Activated CD8-positive, alpha-beta T cell treated with anti-CD3 and anti-CD28 coated beads for 36 hours (primary cell): Measurements from ENCODE around the gene LYL1. TPM values are rescaled to one million over a fixed set of nuclear protein-coding genes. Genes with fewer than 3 reads are reported as not detected.

ENCODE experiments used
- ATAC-seq: fragments of 200-7000 bp; cut with Tn5 transposase; one replicate; pipeline ENCODE4 v1.10.0; 2021; ENCODE audit warnings: mild to moderate bottlenecking, moderate library complexity
- CTCF ChIA-PET: fragments of 350-600 bp; sonication (Branson Sonifier 250); formaldehyde crosslinking; loops from one replicate; lab custom pipeline; 2021; ENCODE audit warnings: antibody characterized with exemption; lab: Charles Lee
- POLR2A ChIA-PET: fragments of 350-600 bp; sonication (Branson Sonifier 250); formaldehyde crosslinking; loops from one replicate; lab custom pipeline; 2021; ENCODE audit warnings: antibody characterized with exemption; lab: Charles Lee
- DNase-seq: peaks from one replicate; pipeline ENCODE4 v3.0.0-alpha.2; 2020
- H3K27ac Mint-ChIP-seq: one replicate; pipeline ENCODE4 v1.8.0; 2021; ENCODE audit warnings: mild to moderate bottlenecking, mixed read lengths
- H3K27me3 Mint-ChIP-seq: one replicate; pipeline ENCODE4 v1.8.0; 2021; ENCODE audit warnings: mixed read lengths
- H3K36me3 Mint-ChIP-seq: one replicate; pipeline ENCODE4 v1.8.0; 2021; ENCODE audit warnings: low read depth, mixed read lengths
- H3K4me1 Mint-ChIP-seq: one replicate; pipeline ENCODE4 v1.8.0; 2021; ENCODE audit warnings: low read depth, mixed read lengths
- H3K4me3 Mint-ChIP-seq: one replicate; pipeline ENCODE4 v1.8.0; 2021; ENCODE audit warnings: mild to moderate bottlenecking, moderate library complexity, mixed read lengths
- H3K9me3 Mint-ChIP-seq: one replicate; pipeline ENCODE4 v1.8.0; 2021; ENCODE audit warnings: mixed read lengths
- intact Hi-C: fragments of 100-400 bp; cut with micrococcal nuclease; formaldehyde crosslinking; loops from one replicate; pipeline ENCODE4 v1.10.0; 2022
- total RNA-seq, 2 experiments: library from RNA; stranded (reverse); gene quantifications; one replicate each; pipeline ENCODE4 v1.2.3, GENCODE V29; 2021
- TF ChIP-seq, protein P1 (sequence below): fragments of 200-600 bp; IDR thresholded peaks from one replicate; pipeline ENCODE4 v1.8.0; 2022; ENCODE audit warnings: antibody characterized with exemption, mild to moderate bottlenecking

Gene LYL1
- total RNA-seq, 2 experiments from 2014 or later, result 3.9 to 4.8 TPM

DNA sequence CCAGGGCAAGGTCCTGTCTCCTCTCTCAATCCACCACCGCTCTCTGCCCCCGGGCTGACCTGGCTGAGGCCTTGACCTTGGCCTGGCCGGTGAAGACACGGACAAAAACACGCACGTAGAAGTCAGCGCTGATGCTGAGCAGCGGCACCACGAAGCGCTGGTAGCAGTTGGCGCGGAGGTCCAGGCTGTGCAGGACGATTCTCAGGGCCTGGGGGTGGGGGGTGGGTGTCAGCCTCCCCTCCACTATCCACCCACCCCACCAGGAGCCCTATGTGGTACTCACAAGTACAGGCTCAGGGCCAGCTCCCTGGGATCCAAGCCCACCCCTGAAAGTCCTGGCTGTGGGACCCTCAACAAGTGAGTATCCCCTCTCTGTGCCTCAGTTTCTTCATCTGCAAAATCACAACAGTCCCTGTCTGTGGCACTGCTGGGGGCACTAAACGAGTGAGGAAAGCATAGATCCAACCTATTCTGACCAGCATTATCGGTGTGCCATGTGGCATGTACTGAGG, 7.5 kb upstream of the LYL1 start:
- no peak for DNase-seq
- Mint-ChIP-seq H3K9me3 (no peaks in the 10 kb centered on the region), H3K4me1 (peaks cover 12% of the 10 kb centered on the region), H3K36me3 (peaks cover 22% of the 10 kb centered on the region), H3K4me3 (no peak overlapping the region), H3K27me3 (no peaks in the 10 kb centered on the region), H3K27ac (no peak overlapping the region)
- TF ChIP-seq, protein P1, sequence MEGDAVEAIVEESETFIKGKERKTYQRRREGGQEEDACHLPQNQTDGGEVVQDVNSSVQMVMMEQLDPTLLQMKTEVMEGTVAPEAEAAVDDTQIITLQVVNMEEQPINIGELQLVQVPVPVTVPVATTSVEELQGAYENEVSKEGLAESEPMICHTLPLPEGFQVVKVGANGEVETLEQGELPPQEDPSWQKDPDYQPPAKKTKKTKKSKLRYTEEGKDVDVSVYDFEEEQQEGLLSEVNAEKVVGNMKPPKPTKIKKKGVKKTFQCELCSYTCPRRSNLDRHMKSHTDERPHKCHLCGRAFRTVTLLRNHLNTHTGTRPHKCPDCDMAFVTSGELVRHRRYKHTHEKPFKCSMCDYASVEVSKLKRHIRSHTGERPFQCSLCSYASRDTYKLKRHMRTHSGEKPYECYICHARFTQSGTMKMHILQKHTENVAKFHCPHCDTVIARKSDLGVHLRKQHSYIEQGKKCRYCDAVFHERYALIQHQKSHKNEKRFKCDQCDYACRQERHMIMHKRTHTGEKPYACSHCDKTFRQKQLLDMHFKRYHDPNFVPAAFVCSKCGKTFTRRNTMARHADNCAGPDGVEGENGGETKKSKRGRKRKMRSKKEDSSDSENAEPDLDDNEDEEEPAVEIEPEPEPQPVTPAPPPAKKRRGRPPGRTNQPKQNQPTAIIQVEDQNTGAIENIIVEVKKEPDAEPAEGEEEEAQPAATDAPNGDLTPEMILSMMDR, result no peak
- intact Hi-C loops, result no loop called here
- POLR2A ChIA-PET, result interaction anchor here (1.7 kb wide), 1 partner anchor 42 kb away, joined by 4 read pairs; no protein-coding TSS in a partner anchor
- CTCF ChIA-PET, result no interaction called here
- ATAC-seq, result no peak

DNA sequence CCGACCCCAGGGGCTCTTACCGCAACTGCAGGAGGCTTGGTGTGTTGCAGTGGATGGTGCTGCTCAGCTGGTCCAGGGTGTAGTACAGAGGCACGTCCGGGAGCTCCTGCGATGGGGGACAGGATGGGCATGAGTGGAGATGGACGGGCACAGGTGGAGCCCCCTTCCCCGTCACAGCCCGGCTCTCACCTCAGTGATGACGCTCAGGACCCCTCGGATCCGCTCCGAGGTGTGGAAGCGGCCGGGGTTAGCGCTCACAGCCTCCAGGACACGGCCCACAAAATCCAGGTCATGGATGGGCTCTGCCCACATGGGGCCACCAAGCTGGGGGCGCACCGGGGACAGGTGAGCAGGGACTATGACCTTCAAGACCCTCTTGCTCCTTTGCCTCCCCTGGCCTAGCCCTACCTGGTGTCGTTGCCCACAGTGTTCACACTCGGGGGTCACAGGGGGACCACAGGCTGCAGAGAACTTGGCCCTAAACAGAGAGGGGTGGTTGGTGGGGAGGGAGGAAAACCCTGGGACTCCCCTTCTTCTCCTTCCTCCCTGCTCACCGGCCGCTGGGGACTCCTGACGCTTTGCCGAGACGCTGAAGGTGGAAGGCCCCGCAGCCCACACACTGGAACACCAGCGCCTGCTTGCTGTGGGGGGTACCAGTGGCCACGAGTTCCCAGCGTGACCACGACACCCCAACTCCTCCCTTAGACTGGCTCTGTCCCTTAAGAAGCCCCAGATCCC, 6.9 kb upstream of the LYL1 start:
- H3K27ac Mint-ChIP-seq, result no peak overlapping the region
- TF ChIP-seq, protein P1, result no peak
- H3K4me1 Mint-ChIP-seq, result peaks cover 9% of the 10 kb centered on the region
- intact Hi-C loops, result no loop called here
- ATAC-seq (no peak), DNase-seq (no peak)
- POLR2A ChIA-PET, result interaction anchor here (1.7 kb wide), 1 partner anchor 43 kb away, joined by 4 read pairs; no protein-coding TSS in a partner anchor
- no peaks in the 10 kb centered on the region for H3K9me3 Mint-ChIP-seq
- H3K36me3 Mint-ChIP-seq, result peaks cover 22% of the 10 kb centered on the region
- CTCF ChIA-PET, result interaction anchor here (2.0 kb wide), 1 partner anchor 144 kb away, joined by 6 read pairs; no protein-coding TSS in a partner anchor
- no peak overlapping the region for H3K4me3 Mint-ChIP-seq
- H3K27me3 Mint-ChIP-seq, result no peaks in the 10 kb centered on the region

DNA sequence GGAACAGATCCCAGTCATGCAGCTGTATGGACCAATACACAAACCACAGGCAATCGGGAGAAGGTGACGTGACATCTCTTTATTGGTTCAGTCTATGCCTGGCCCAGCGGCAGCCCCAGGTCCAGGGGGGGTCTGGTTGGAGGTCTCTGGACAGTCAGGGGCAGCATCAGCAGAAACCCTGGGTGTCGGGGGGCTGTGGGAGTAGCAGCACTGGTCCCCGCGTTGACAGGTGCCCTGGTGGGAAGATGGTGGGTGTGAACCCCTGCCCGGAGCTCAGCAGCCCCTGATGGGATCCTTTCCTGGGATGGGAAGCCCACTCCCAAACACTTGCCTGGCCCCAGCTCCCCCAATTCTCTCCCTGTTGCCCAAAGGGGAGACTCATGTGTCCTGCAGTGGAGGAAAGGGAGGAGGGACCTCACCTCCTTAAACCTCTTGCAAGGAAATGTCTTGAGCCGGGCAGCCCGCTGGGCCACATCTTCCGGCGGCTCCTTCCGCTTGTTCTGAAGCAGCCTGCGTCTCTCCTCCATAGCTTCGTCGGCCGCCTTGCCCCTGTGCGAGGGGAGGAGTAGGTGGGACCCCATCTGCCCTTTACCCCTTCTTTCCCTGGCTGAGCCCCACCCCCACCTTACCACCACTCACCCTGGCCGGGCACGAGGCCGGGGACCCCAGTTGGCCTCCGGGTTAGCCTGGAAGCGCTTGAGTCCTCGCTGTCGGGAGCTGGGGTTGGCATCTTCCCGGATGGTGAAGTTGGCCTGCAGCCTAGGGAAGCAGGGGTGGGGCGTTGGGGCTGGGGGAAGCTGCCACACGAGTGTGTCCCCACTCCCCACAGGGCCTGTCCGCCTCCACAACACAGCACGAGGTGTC, 2.4 kb upstream of the LYL1 start:
- peak overlapping the region; percentile 80 for H3K4me3 Mint-ChIP-seq
- ATAC-seq, result peak; percentile 27
- TF ChIP-seq, protein P1, result peak; percentile 46
- intact Hi-C loops, result no loop called here
- POLR2A ChIA-PET, result interaction anchor here (1.0 to 4.6 kb wide), 4 partner anchors 10 to 140 kb away, joined by 6 to 46 read pairs (median 10); partner anchors contain the start of genes NACC1 and TRMT1
- peaks cover 21% of the 10 kb centered on the region for H3K4me1 Mint-ChIP-seq
- CTCF ChIA-PET, result interaction anchor here (1.0 to 3.6 kb wide), 14 partner anchors 10 to 140 kb away, joined by 3 to 39 read pairs (median 4); partner anchors contain the start of genes IER2, NACC1, STX10 and TRMT1
- no peaks in the 10 kb centered on the region for H3K27me3 Mint-ChIP-seq
- peak overlapping the region; percentile 86 for H3K27ac Mint-ChIP-seq
- H3K36me3 Mint-ChIP-seq, result peaks cover 17% of the 10 kb centered on the region
- peak; percentile 52 for DNase-seq
- no peaks in the 10 kb centered on the region for H3K9me3 Mint-ChIP-seq

DNA sequence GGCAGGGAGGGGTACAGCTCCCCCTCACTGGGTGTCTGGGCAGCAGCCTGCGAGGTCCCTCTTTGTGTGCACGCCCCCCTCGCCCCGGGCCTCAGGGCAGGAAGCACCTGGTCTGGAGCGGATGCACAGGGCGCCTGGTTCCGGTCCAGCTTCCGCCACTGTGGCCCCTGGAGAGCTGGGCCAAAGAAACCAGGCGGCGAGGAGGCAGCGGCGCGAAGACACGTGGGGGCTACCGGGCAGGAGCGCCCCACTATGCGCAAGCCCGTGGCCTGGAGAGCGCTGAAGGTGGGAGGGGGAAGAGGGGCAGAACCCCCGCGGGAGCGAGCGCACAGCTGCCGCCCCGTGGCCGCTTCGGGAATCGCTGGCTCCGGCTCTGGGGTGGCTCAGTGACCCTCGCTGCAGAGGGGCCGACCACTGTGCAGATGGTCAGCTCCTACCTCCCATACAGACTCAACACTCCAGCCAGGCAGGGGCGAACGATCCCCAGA, 1.7 kb upstream of the LYL1 start:
- DNase-seq, result peak; percentile 74
- no peaks in the 10 kb centered on the region for H3K9me3 Mint-ChIP-seq
- no peaks in the 10 kb centered on the region for H3K27me3 Mint-ChIP-seq
- peak overlapping the region; percentile 80 for H3K4me3 Mint-ChIP-seq
- peaks cover 28% of the 10 kb centered on the region for H3K4me1 Mint-ChIP-seq
- ATAC-seq, result peak; percentile 63
- peak overlapping the region; percentile 86 for H3K27ac Mint-ChIP-seq
- ChIA-PET CTCF (interaction anchor here (0.9 to 3.6 kb wide), 17 partner anchors 10 to 159 kb away, joined by 3 to 39 read pairs (median 3); partner anchors contain the start of genes IER2, NACC1, STX10 and TRMT1), POLR2A (interaction anchor here (0.9 to 4.6 kb wide), 5 partner anchors 11 to 139 kb away, joined by 3 to 46 read pairs (median 8); partner anchors contain the start of genes NACC1 and TRMT1)
- intact Hi-C loops, result no loop called here
- TF ChIP-seq, protein P1, result peak; percentile 98
- peaks cover 15% of the 10 kb centered on the region for H3K36me3 Mint-ChIP-seq
